GM23248 (cell line): ENCODE results near the gene SPAG17. TPM values are rescaled to one million over a fixed set of nuclear protein-coding genes. Genes with fewer than 3 reads are reported as not detected.

ENCODE experiments used
- DNase-seq: peaks from one replicate; pipeline ENCODE4 v3.0.0-alpha.2; 2015
- H2AFZ ChIP-seq: fragments of 200-600 bp; sonication (generic); 2 replicates; pipeline ENCODE4 v1.6.1; 2016; ENCODE audit warnings: antibody characterized with exemption
- H3F3A ChIP-seq: fragments of 200-600 bp; sonication (generic); 2 replicates; pipeline ENCODE4 v1.6.1; 2016; ENCODE audit warnings: mild to moderate bottlenecking, antibody characterized with exemption, mixed run types; ENCODE audit not compliant: insufficient read depth
- H3K27ac ChIP-seq: fragments of 200-600 bp; sonication (generic); 2 replicates; pipeline ENCODE4 v1.5.1; 2016; ENCODE audit warnings: mild to moderate bottlenecking
- H3K27me3 ChIP-seq: fragments of 200-600 bp; sonication (generic); replicated peaks from 2 replicates; pipeline ENCODE4 v1.6.1; 2016; ENCODE audit warnings: mild to moderate bottlenecking; ENCODE audit not compliant: insufficient read depth
- H3K36me3 ChIP-seq: fragments of 200-600 bp; sonication (generic); 2 replicates; pipeline ENCODE4 v1.6.1; 2016; ENCODE audit warnings: low read depth, mild to moderate bottlenecking
- H3K4me1 ChIP-seq: fragments of 200-600 bp; sonication (generic); 2 replicates; pipeline ENCODE4 v1.6.1; 2016; ENCODE audit warnings: mild to moderate bottlenecking; ENCODE audit not compliant: insufficient read depth
- H3K4me2 ChIP-seq: fragments of 200-600 bp; sonication (generic); one replicate; pipeline ENCODE4 v1.6.1; 2016; ENCODE audit warnings: mild to moderate bottlenecking; ENCODE audit not compliant: unreplicated experiment
- H3K4me3 ChIP-seq: fragments of 200-600 bp; sonication (generic); 2 replicates; pipeline ENCODE4 v1.5.1; 2016; ENCODE audit warnings: mild to moderate bottlenecking
- H3K79me2 ChIP-seq: fragments of 200-600 bp; sonication (generic); 2 replicates; pipeline ENCODE4 v1.6.1; 2016; ENCODE audit warnings: mild to moderate bottlenecking; ENCODE audit not compliant: insufficient read depth
- H3K9ac ChIP-seq: fragments of 200-600 bp; sonication (generic); 2 replicates; pipeline ENCODE4 v1.6.1; 2016; ENCODE audit warnings: mild to moderate bottlenecking
- H3K9me2 ChIP-seq: fragments of 200-600 bp; sonication (generic); 2 replicates; pipeline ENCODE4 v1.6.1; 2016; ENCODE audit warnings: mixed run types, mild to moderate bottlenecking, moderate library complexity; ENCODE audit not compliant: insufficient read depth
- H3K9me3 ChIP-seq: fragments of 200-600 bp; sonication (generic); one replicate; pipeline ENCODE4 v1.6.1; 2017; ENCODE audit warnings: low read depth
- H4K20me1 ChIP-seq: fragments of 200-600 bp; sonication (generic); 2 replicates; pipeline ENCODE4 v1.6.0; 2016; ENCODE audit not compliant: insufficient read depth
- EZH2 ChIP-seq: fragments of 200-600 bp; sonication (generic); IDR thresholded peaks from 2 replicates; pipeline ENCODE4 v1.6.1; 2018; ENCODE audit warnings: antibody characterized with exemption, mild to moderate bottlenecking; ENCODE audit not compliant: insufficient read depth, poor library complexity, severe bottlenecking
- EZH2phosphoT487 ChIP-seq: fragments of 200-600 bp; sonication (generic); IDR thresholded peaks from 2 replicates; pipeline ENCODE4 v1.6.1; 2018; ENCODE audit warnings: antibody characterized with exemption, moderate library complexity, mild to moderate bottlenecking, low read depth; ENCODE audit not compliant: insufficient read depth
- WGBS, 2 experiments: methylation state at CpG; one replicate each; pipeline ENCODE4 v1.1.6; 2015 to 2017; ENCODE audit warnings: low lambda C conversion rate in 2 of 2, low coverage in 1 of 2; ENCODE audit errors: missing lambda C conversion rate in 2 of 2; 5-methylcytosine and 5-hydroxymethylcytosine counted together
- in situ Hi-C: fragments of 300-500 bp; cut with MboI; formaldehyde crosslinking; loops from 2 replicates; pipeline ENCODE4 v1.15.0; 2020
- polyA plus RNA-seq: library from polyadenylated mRNA; unstranded; fragments of >200 nt; fragmentation: Nextera tagmentation; extraction: Ambion mirVana; gene quantifications from 2 replicates; pipeline ENCODE4 v1.2.1, GENCODE V29; 2016
- total RNA-seq: library from RNA; depleted of rRNA; stranded (reverse); fragments of >200 nt; shearing (Covaris generic); gene quantifications from 2 replicates; pipeline ENCODE4 v1.2.3, GENCODE V29; 2014

SPAG17 gene
- total and polyA plus RNA-seq, 2 experiments from 2014 or later = 0.15 TPM; not detected in 1

GRCh38 chr1:118155106-118155505, 29.9 kb downstream of the SPAG17 start:
- Histone ChIP-seq H3K36me3 (no peaks in the 10 kb centered on the region), H4K20me1 (no peaks in the 10 kb centered on the region), H3K4me2 (no peak overlapping the region), H3K9ac (no peak overlapping the region), H3K27ac (no peak overlapping the region), H3K4me1 (peaks cover 22% of the 10 kb centered on the region), H3K4me3 (no peak overlapping the region), H3K27me3 (no peaks in the 10 kb centered on the region), H3K9me2 (no peaks in the 10 kb centered on the region), H2AFZ (no peak overlapping the region), H3K79me2 (no peaks in the 10 kb centered on the region), H3K9me3 (no peaks in the 10 kb centered on the region), H3F3A (peaks cover 21% of the 10 kb centered on the region)
- 91 to 93% methylated on average over 1 of the region's 1 CpG for WGBS, 2 experiments
- DNase-seq = no peak
- in situ Hi-C loops = loop anchor here (10.0 kb wide), 1 partner anchor 830 kb away; the partner anchor contains the start of gene TBX15
- no peak for TF ChIP-seq EZH2
- no peak for TF ChIP-seq EZH2phosphoT487

- 93 to 100% methylated on average over 1 of the region's 1 CpG for WGBS, 2 experiments
- Histone ChIP-seq H2AFZ (no peak overlapping the region), H3K4me1 (peaks cover 13% of the 10 kb centered on the region), H3K4me2 (no peak overlapping the region), H3K36me3 (no peaks in the 10 kb centered on the region), H3K79me2 (no peaks in the 10 kb centered on the region), H3K9ac (no peak overlapping the region), H4K20me1 (no peaks in the 10 kb centered on the region), H3K9me3 (no peaks in the 10 kb centered on the region), H3K4me3 (no peak overlapping the region), H3K9me2 (no peaks in the 10 kb centered on the region), H3K27ac (no peak overlapping the region), H3F3A (peaks cover 13% of the 10 kb centered on the region), H3K27me3 (no peaks in the 10 kb centered on the region)
- TF ChIP-seq EZH2phosphoT487 (no peak), EZH2 (no peak)
- DNase-seq = peak; percentile 58
- in situ Hi-C loops = loop anchor here (10.0 kb wide), 1 partner anchor 831 kb away; the partner anchor contains the start of gene TBX15
These were observed 30.8 kb downstream of the SPAG17 start for GRCh38 chr1:118154220-118154619.

- no peak overlapping the region for H2AFZ ChIP-seq
- peaks cover 26% of the 10 kb centered on the region for H3F3A ChIP-seq
- H3K9me2 ChIP-seq = no peaks in the 10 kb centered on the region
- H3K27me3 ChIP-seq = no peaks in the 10 kb centered on the region
- in situ Hi-C loops = loop anchor here (10.0 kb wide), 1 partner anchor 833 kb away; the partner anchor contains the start of gene TBX15
- WGBS, 2 experiments = 1 to 3% methylated on average over 6 of the region's 6 CpGs
- H3K4me2 ChIP-seq = no peak overlapping the region
- H3K9ac ChIP-seq = no peak overlapping the region
- H3K4me3 ChIP-seq = no peak overlapping the region
- H3K36me3 ChIP-seq = no peaks in the 10 kb centered on the region
- H3K79me2 ChIP-seq = no peaks in the 10 kb centered on the region
- TF ChIP-seq EZH2 (no peak), EZH2phosphoT487 (no peak)
- DNase-seq = peak; percentile 70
- peaks cover 29% of the 10 kb centered on the region for H3K4me1 ChIP-seq
- no peaks in the 10 kb centered on the region for H4K20me1 ChIP-seq
- no peak overlapping the region for H3K27ac ChIP-seq
- H3K9me3 ChIP-seq = no peaks in the 10 kb centered on the region
These were observed 33.6 kb downstream of the SPAG17 start for GRCh38 chr1:118151312-118151937.

GRCh38 chr1:118149799-118150198, 35.2 kb downstream of the SPAG17 start:
- no peak for DNase-seq
- 83 to 88% methylated on average over 8 of the region's 8 CpGs for WGBS, 2 experiments
- H3K27ac ChIP-seq = no peak overlapping the region
- H2AFZ ChIP-seq = no peak overlapping the region
- peaks cover 32% of the 10 kb centered on the region for H3F3A ChIP-seq
- no peak overlapping the region for H3K4me3 ChIP-seq
- no peak overlapping the region for H3K4me2 ChIP-seq
- TF ChIP-seq EZH2 = no peak
- no peak for TF ChIP-seq EZH2phosphoT487
- in situ Hi-C loops = loop anchor here (10.0 kb wide), 1 partner anchor 835 kb away; the partner anchor contains the start of gene TBX15
- no peaks in the 10 kb centered on the region for H3K9me3 ChIP-seq
- H3K79me2 ChIP-seq = no peaks in the 10 kb centered on the region
- H3K27me3 ChIP-seq = no peaks in the 10 kb centered on the region
- H3K9me2 ChIP-seq = no peaks in the 10 kb centered on the region
- H3K36me3 ChIP-seq = no peaks in the 10 kb centered on the region
- H3K9ac ChIP-seq = no peak overlapping the region
- peaks cover 35% of the 10 kb centered on the region for H3K4me1 ChIP-seq
- H4K20me1 ChIP-seq = no peaks in the 10 kb centered on the region
